GM10248 (cell line): ENCODE data around the gene DIP2C.
A peak's percentile ranks its signal among the peaks of the same experiment; 100 is the strongest.

Experiments used
- CTCF ChIA-PET: fragments of 300-600 bp; sonication (Branson Sonifier 250); formaldehyde crosslinking; extraction: SDS; loops from one replicate; lab custom pipeline; 2021; ENCODE audit warnings: antibody characterized with exemption; lab: Yijun Ruan, JAX
- POLR2A ChIA-PET: fragments of 350-650 bp; sonication (Branson Sonifier 250); formaldehyde crosslinking; extraction: SDS; loops from one replicate; lab custom pipeline; 2020; ENCODE audit warnings: antibody characterized with exemption; lab: Yijun Ruan, JAX
- DNase-seq: peaks from one replicate; pipeline ENCODE4 v3.0.0; 2012; ENCODE audit errors: extremely low spot score
- TF ChIP-seq, protein P1 (sequence below): IDR thresholded peaks from 2 replicates; pipeline ENCODE4 v1.5.1; 2012; ENCODE audit warnings: mild to moderate bottlenecking, low read depth; ENCODE audit errors: extremely low read depth, missing control alignments, control extremely low read depth

DIP2C gene

DNA sequence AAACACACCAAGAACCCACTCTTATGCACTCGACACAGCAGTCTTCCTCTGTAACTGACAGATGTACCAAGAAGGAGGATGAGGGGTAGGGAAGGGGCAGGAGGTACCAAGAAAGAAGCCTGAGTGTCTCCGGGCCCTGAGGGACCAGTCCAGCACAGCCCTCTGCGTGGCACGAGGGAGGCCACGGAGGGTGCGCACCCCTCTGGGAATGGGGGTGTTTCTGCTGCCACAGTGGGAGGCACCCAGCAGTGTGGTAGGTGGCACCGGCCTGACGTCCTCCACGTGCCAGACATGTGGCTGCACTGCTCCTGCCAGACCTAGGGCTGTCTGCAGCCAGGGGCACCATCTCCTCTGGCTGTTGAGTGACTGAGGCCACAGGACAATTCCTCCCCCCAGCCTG lies 399.9 kb downstream of the DIP2C start:
- ChIA-PET POLR2A (no interaction called here), CTCF (no interaction called here)
- no peak for DNase-seq
- TF ChIP-seq, protein P1, sequence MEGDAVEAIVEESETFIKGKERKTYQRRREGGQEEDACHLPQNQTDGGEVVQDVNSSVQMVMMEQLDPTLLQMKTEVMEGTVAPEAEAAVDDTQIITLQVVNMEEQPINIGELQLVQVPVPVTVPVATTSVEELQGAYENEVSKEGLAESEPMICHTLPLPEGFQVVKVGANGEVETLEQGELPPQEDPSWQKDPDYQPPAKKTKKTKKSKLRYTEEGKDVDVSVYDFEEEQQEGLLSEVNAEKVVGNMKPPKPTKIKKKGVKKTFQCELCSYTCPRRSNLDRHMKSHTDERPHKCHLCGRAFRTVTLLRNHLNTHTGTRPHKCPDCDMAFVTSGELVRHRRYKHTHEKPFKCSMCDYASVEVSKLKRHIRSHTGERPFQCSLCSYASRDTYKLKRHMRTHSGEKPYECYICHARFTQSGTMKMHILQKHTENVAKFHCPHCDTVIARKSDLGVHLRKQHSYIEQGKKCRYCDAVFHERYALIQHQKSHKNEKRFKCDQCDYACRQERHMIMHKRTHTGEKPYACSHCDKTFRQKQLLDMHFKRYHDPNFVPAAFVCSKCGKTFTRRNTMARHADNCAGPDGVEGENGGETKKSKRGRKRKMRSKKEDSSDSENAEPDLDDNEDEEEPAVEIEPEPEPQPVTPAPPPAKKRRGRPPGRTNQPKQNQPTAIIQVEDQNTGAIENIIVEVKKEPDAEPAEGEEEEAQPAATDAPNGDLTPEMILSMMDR = no peak

DNA sequence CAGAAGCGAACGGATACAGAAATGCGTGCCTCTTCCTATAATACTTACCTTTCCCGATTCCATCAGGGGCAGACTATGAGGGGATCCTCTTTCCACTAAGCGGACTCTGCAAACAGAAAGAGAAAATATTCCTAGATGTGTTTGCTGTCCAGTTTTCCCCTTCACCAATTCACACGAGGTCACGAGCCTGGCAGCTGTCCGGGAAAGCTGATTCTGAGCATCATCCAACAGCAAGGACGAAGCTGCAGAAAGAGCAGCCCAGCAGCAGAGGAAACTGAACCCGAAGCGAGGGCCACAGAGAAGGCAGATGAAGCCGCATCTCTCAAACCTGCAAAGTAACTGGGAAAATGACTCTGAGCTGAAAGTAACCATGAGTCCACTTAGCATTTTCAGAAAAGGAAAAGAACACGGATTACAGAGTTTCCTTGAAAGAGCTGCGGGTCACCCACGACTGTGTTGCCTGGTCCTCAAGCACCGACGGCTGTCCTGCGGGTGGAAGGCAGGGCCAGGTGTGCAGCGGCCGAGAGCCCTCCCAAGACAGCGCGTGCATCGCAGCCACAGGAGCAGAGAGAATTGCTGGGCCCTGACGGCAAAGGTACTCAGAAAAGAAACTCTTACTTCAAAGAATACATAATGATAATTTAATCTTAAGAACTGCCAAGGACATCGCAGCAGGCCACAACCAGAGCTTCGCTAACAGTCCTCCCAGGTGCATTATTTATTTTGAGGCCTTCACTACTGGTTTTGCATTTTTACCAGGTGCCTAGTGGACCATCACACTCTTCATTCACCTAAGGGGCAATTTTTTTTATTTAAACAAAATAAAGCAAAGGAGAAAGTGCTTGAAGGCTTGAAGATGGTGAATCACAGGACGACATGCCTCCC lies 400.9 kb downstream of the DIP2C start:
- TF ChIP-seq, protein P1 = no peak
- ChIA-PET POLR2A (no interaction called here), CTCF (no interaction called here)
- no peak for DNase-seq

DNA sequence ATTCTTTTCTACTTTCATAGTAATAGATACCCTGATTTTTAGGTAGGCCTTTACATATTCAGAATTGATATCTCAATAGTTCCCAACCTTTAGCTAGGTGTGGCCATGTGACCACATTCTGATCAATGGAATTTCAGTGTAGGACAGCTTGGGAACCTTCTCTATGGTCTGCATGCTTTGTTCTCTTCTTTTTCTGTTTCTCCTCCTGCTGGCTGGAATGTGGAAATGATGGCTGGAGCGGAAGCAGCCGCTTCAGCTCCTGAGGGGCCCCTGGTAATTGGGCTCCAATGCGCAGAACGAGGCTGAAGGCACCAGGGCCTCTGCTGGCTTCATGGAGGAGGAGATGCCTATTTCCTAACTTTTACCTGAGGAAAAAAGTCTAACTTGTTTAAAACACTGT lies 401.7 kb downstream of the DIP2C start:
- ChIA-PET POLR2A (no interaction called here), CTCF (no interaction called here)
- TF ChIP-seq, protein P1 = no peak
- no peak for DNase-seq

DNA sequence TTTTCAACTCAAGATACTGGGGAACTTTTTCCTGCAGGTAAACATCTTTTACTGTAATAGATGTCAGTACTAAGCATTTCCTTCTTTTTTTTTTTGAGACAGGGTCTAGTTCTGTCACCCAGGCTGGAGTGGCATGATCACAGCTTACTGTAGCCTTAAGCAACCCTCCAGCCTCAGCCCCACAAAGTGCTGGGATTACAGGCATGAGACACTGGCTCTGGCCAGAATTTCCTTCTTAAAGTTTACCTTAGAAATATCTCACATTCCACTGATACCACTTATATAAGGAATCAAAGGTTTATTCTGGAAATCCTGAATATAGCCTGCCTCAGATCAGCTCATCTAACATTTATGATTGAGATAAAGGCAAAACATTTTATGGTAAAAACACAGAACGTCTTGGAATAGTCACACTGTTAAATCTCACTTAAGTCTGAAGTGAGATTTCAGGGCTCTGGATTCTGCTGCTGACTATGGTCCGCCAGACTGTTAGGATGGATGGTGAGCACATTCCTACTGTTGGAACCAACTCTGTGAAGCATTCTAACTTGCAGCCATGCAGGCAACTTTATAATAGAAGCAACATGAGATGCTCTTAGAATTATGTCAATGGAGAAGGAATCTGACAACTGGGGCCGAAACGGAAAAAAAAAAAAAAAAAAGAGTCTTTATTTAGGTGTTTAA lies 402.3 kb downstream of the DIP2C start:
- CTCF ChIA-PET = no interaction called here
- TF ChIP-seq, protein P1 = no peak
- DNase-seq = no peak
- POLR2A ChIA-PET = no interaction called here

DNA sequence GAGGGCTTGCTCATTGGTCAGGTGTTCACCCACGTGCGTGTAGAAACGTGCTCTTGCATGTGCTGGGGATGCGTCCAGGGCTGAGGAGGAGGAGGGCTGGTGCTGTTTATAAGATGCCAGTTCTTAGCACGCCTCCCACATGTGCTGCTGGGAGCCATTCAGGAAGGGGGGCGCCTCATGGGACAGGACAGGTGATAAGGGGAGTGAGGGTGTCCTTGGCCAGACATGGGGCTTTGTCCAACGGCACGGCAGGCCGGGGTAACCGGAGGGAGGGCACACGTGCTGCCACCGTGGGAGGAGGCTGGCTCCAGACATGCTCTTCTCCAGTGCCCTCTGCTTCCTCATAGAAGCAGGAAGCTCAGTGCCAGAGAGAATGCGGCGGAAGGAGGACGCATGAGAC lies 404.3 kb downstream of the DIP2C start:
- no peak for DNase-seq
- POLR2A ChIA-PET = no interaction called here
- TF ChIP-seq, protein P1 = no peak
- CTCF ChIA-PET = interaction anchor here (1.3 kb wide), 1 partner anchor 10 kb away, joined by 4 read pairs; no protein-coding TSS in a partner anchor

DNA sequence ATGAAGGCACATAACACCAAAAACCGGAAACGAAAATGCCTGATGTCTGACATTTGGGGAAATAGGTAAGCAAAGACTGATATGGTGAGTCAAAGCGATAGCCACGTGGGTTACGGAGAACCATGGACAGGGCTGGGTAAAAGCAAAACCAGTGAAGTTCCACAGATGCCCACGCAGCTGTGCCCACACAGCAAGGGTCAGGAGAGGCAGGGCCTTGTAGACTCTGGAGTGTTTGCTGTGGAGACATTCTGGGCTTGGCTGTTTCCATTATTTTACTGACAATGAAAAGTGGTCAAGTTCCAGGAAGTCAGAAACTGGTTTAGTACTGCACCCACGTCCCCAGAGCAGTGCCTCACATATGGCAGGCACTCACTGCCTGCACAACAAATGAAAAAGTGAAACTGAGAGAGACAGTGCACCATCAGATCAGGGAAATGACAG lies 405.5 kb downstream of the DIP2C start:
- ChIA-PET POLR2A (no interaction called here), CTCF (interaction anchor here (1.2 to 1.7 kb wide), 4 partner anchors 13 to 32 kb away, joined by 3 to 4 read pairs (median 3); no protein-coding TSS in a partner anchor)
- TF ChIP-seq, protein P1 = no peak
- peak; percentile 77 for DNase-seq
